ENCODE results near the gene MFN2. TPM values are rescaled to one million over a fixed set of nuclear protein-coding genes. Genes with fewer than 3 reads are reported as not detected.

Gene MFN2
- total RNA-seq, 1 experiment from 2014 or later: 104 TPM

DNA sequence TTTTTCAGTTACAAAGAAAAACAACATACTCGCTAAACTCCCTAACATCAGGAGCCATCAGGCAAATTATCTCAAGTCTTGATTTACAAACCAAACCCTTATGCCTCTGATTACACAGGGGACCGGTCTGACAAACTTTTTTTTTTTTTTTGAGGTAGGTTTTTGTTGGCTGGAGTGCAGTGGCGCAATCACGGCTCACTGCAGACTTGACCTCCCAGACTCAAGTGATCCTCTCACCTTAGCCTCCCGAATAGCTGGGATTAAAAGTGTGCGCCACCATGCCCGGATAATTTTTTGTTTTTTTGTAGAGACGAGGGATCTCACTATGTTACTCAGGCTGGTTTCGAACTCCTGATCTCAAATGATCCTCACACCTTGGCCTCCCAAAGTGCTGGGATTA, 35.3 kb downstream of the MFN2 start:
- TF ChIP-seq, protein P1, sequence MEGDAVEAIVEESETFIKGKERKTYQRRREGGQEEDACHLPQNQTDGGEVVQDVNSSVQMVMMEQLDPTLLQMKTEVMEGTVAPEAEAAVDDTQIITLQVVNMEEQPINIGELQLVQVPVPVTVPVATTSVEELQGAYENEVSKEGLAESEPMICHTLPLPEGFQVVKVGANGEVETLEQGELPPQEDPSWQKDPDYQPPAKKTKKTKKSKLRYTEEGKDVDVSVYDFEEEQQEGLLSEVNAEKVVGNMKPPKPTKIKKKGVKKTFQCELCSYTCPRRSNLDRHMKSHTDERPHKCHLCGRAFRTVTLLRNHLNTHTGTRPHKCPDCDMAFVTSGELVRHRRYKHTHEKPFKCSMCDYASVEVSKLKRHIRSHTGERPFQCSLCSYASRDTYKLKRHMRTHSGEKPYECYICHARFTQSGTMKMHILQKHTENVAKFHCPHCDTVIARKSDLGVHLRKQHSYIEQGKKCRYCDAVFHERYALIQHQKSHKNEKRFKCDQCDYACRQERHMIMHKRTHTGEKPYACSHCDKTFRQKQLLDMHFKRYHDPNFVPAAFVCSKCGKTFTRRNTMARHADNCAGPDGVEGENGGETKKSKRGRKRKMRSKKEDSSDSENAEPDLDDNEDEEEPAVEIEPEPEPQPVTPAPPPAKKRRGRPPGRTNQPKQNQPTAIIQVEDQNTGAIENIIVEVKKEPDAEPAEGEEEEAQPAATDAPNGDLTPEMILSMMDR (IDR thresholded peaks at IDR 0.05): no peak
- TF ChIP-seq POLR2AphosphoS5 (IDR thresholded peaks at IDR 0.05; ENCODE audit: low read depth, low read length) (no peak), TCF7L2 (IDR thresholded peaks at IDR 0.05; ENCODE audit: low read depth, low read length) (no peak), SIN3A (IDR thresholded peaks at IDR 0.05; ENCODE audit: borderline replicate concordance, insufficient read depth, low read depth, low read length) (no peak)
- TF ChIP-seq, protein P2, sequence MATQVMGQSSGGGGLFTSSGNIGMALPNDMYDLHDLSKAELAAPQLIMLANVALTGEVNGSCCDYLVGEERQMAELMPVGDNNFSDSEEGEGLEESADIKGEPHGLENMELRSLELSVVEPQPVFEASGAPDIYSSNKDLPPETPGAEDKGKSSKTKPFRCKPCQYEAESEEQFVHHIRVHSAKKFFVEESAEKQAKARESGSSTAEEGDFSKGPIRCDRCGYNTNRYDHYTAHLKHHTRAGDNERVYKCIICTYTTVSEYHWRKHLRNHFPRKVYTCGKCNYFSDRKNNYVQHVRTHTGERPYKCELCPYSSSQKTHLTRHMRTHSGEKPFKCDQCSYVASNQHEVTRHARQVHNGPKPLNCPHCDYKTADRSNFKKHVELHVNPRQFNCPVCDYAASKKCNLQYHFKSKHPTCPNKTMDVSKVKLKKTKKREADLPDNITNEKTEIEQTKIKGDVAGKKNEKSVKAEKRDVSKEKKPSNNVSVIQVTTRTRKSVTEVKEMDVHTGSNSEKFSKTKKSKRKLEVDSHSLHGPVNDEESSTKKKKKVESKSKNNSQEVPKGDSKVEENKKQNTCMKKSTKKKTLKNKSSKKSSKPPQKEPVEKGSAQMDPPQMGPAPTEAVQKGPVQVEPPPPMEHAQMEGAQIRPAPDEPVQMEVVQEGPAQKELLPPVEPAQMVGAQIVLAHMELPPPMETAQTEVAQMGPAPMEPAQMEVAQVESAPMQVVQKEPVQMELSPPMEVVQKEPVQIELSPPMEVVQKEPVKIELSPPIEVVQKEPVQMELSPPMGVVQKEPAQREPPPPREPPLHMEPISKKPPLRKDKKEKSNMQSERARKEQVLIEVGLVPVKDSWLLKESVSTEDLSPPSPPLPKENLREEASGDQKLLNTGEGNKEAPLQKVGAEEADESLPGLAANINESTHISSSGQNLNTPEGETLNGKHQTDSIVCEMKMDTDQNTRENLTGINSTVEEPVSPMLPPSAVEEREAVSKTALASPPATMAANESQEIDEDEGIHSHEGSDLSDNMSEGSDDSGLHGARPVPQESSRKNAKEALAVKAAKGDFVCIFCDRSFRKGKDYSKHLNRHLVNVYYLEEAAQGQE (IDR thresholded peaks at IDR 0.05; ENCODE audit: insufficient read depth in 1 of 2, low read depth in 2 of 2, low read length in 1 of 2): no peak
- H3K36me3 ChIP-seq (ENCODE audit: control insufficient read depth, insufficient read depth, low read length): peaks cover 2% of the 10 kb centered on the region; the same call in 1 of the 2 replicates
- no peak for ATAC-seq
- POLR2A ChIA-PET: no interaction called here
- in situ Hi-C loops (cut with HindIII; ENCODE audit: low pct_unique_long_range_greater_than_20kb, low sequenced_read_pairs): no loop called here
- no peak for DNase-seq (ENCODE audit: low read depth, low spot score)
- no peaks in the 10 kb centered on the region for H3K9me3 ChIP-seq (ENCODE audit: control insufficient read depth, insufficient read depth, low read depth, low read length)
- intact Hi-C loops (cut with micrococcal nuclease; ENCODE audit: unreplicated experiment): no loop called here
- CTCF ChIA-PET: no interaction called here
- H3K4me3 ChIP-seq (ENCODE audit: low read depth in 2 of 2, low read length in 2 of 2): no peak overlapping the region
- no peaks in the 10 kb centered on the region for H3K4me1 ChIP-seq (ENCODE audit: control insufficient read depth, insufficient read depth, low read length)
- H3K27me3 ChIP-seq (ENCODE audit: control insufficient read depth, insufficient read depth, low read length): no peaks in the 10 kb centered on the region
- no TSS peak for BruUV-seq (replicated peaks)
- H3K27ac ChIP-seq (ENCODE audit: low read length): no peak overlapping the region

DNA sequence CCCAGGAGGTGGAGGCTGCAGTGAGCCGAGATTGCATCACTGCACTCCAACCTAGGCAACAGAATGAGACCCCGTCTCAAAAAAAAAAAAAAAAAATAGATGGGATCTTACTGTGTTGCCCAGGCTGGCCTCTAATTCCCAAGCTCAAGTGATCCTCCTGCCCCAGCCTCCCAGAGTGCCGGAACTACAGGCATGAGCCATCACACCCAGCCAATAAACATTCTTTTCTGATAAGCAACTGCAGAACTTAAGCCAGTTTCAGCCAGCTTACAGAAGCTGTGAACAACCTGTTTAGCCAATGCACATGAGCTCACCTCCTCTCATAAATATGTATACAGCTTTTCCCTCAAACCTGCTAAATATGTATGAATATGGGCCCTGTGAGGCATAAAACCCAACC, 35.9 kb downstream of the MFN2 start:
- H3K36me3 ChIP-seq (ENCODE audit: control insufficient read depth, insufficient read depth, low read length): no peaks in the 10 kb centered on the region
- ChIA-PET POLR2A (interaction anchor here (0.5 kb wide), 1 partner anchor 21 kb away, joined by 4 read pairs; no protein-coding TSS in a partner anchor), CTCF (no interaction called here)
- no peaks in the 10 kb centered on the region for H3K9me3 ChIP-seq (ENCODE audit: control insufficient read depth, insufficient read depth, low read depth, low read length)
- DNase-seq (ENCODE audit: low read depth, low spot score) (no peak), ATAC-seq (no peak)
- H3K27me3 ChIP-seq (ENCODE audit: control insufficient read depth, insufficient read depth, low read length): no peaks in the 10 kb centered on the region
- intact Hi-C loops (cut with micrococcal nuclease; ENCODE audit: unreplicated experiment): no loop called here
- no TSS peak for BruUV-seq (replicated peaks)
- TF ChIP-seq, protein P2 (IDR thresholded peaks at IDR 0.05; ENCODE audit: insufficient read depth in 1 of 2, low read depth in 2 of 2, low read length in 1 of 2): no peak
- TF ChIP-seq POLR2AphosphoS5 (IDR thresholded peaks at IDR 0.05; ENCODE audit: low read depth, low read length): no peak
- no peak for TF ChIP-seq SIN3A (IDR thresholded peaks at IDR 0.05; ENCODE audit: borderline replicate concordance, insufficient read depth, low read depth, low read length)
- no peak for TF ChIP-seq TCF7L2 (IDR thresholded peaks at IDR 0.05; ENCODE audit: low read depth, low read length)
- TF ChIP-seq, protein P1 (IDR thresholded peaks at IDR 0.05): no peak
- no peak overlapping the region for H3K27ac ChIP-seq (ENCODE audit: low read length)
- in situ Hi-C loops (cut with HindIII; ENCODE audit: low pct_unique_long_range_greater_than_20kb, low sequenced_read_pairs): no loop called here
- H3K4me3 ChIP-seq (ENCODE audit: low read depth in 2 of 2, low read length in 2 of 2): no peak overlapping the region
- no peaks in the 10 kb centered on the region for H3K4me1 ChIP-seq (ENCODE audit: control insufficient read depth, insufficient read depth, low read length)
